ENCODE measurements around the gene NRSN1. TPM values are rescaled to one million over a fixed set of nuclear protein-coding genes. Genes with fewer than 3 reads are reported as not detected.

Gene NRSN1
- total and polyA plus RNA-seq, 8 donors: 0.25 to 1.1 (median 0.49) TPM; not detected in 4

- H3K4me3 ChIP-seq: no peak overlapping the region
- no peaks in the 10 kb centered on the region for H3K9me3 ChIP-seq
- 45 to 59% (median 51%) methylated on average over 8 of the region's 8 CpGs for WGBS, 5 donors
- no peak for TF ChIP-seq CTCF (IDR thresholded peaks at IDR 0.05)
- TF ChIP-seq EP300 (IDR thresholded peaks at IDR 0.05): no peak
- no peak for TF ChIP-seq POLR2A (IDR thresholded peaks at IDR 0.05)
- no peak for TF ChIP-seq POLR2AphosphoS5 (IDR thresholded peaks at IDR 0.05)
- H3K27me3 ChIP-seq: no peaks in the 10 kb centered on the region
- no peak for DNase-seq
- intact Hi-C loops (cut with DNase I; ENCODE audit: low total_unique reads): no loop called here
- no peak overlapping the region for H3K27ac ChIP-seq
- H3K4me1 ChIP-seq: no peaks in the 10 kb centered on the region
- no peaks in the 10 kb centered on the region for H3K36me3 ChIP-seq
Observed at GRCh38 chr6:24147511-24148153, 21.6 kb downstream of the NRSN1 start.

- no peak for TF ChIP-seq POLR2A (IDR thresholded peaks at IDR 0.05)
- TF ChIP-seq EP300 (IDR thresholded peaks at IDR 0.05): no peak
- no peak for TF ChIP-seq POLR2AphosphoS5 (IDR thresholded peaks at IDR 0.05)
- no peak for TF ChIP-seq CTCF (IDR thresholded peaks at IDR 0.05)
- no peak for DNase-seq
- H3K27me3 ChIP-seq: no peaks in the 10 kb centered on the region
- H3K4me3 ChIP-seq: no peak overlapping the region
- H3K4me1 ChIP-seq: no peaks in the 10 kb centered on the region
- WGBS, 5 donors: 28 to 69% (median 39%) methylated on average over 3 of the region's 3 CpGs
- H3K27ac ChIP-seq: no peak overlapping the region
- H3K9me3 ChIP-seq: no peaks in the 10 kb centered on the region
- intact Hi-C loops (cut with DNase I; ENCODE audit: low total_unique reads): no loop called here
- no peaks in the 10 kb centered on the region for H3K36me3 ChIP-seq
Observed at GRCh38 chr6:24148154-24148570, 22.1 kb downstream of the NRSN1 start.

- DNase-seq: no peak
- TF ChIP-seq POLR2A (IDR thresholded peaks at IDR 0.05) (no peak), EP300 (IDR thresholded peaks at IDR 0.05) (no peak), CTCF (IDR thresholded peaks at IDR 0.05) (no peak), POLR2AphosphoS5 (IDR thresholded peaks at IDR 0.05) (no peak)
- Histone ChIP-seq H3K27me3 (no peaks in the 10 kb centered on the region), H3K4me3 (no peak overlapping the region), H3K36me3 (no peaks in the 10 kb centered on the region), H3K4me1 (no peaks in the 10 kb centered on the region), H3K9me3 (no peaks in the 10 kb centered on the region), H3K27ac (no peak overlapping the region)
- intact Hi-C loops (cut with DNase I; ENCODE audit: low total_unique reads): no loop called here
Observed at GRCh38 chr6:24148684-24149083, 22.7 kb downstream of the NRSN1 start.

GRCh38 chr6:24149296-24149695 is 23.3 kb downstream of the NRSN1 start:
- H3K9me3 ChIP-seq: no peaks in the 10 kb centered on the region
- no peak overlapping the region for H3K27ac ChIP-seq
- no peaks in the 10 kb centered on the region for H3K36me3 ChIP-seq
- no peaks in the 10 kb centered on the region for H3K4me1 ChIP-seq
- TF ChIP-seq CTCF (IDR thresholded peaks at IDR 0.05) (no peak), POLR2AphosphoS5 (IDR thresholded peaks at IDR 0.05) (no peak), POLR2A (IDR thresholded peaks at IDR 0.05) (no peak), EP300 (IDR thresholded peaks at IDR 0.05) (no peak)
- no peaks in the 10 kb centered on the region for H3K27me3 ChIP-seq
- no peak overlapping the region for H3K4me3 ChIP-seq
- intact Hi-C loops (cut with DNase I; ENCODE audit: low total_unique reads): no loop called here
- DNase-seq: no peak

Measured in stomach (tissue), 9 donors.